CD4-positive, alpha-beta T cell treated with Interferon alpha-2 for 1 hour (primary cell): ENCODE results near the gene GALNT18.

Experiments used
- DNase-seq, 2 donors: peaks; one replicate each; pipeline ENCODE4 v3.0.0-alpha.2; 2020 to 2022

The GALNT18 gene

DNA sequence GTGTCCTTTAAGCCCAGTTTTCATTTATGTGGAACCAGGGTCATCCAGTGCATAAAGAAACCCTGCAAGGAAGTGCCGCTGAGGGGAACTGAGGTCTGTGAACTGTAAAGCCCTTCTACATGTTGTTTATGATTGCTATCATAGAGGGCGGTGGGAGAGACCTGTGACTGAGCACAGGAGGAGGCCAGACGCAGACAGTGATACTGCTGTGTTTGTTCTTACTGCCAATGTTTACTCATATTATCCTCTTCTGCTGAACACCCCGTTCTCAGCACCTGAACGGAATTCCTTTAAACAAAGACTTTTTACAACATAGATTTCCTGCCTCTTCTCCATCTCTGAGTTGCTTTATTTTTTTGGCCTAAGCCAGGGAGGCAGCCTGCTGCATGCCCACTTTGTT lies 967 bp upstream of the GALNT18 start:
- DNase-seq: no peak

DNA sequence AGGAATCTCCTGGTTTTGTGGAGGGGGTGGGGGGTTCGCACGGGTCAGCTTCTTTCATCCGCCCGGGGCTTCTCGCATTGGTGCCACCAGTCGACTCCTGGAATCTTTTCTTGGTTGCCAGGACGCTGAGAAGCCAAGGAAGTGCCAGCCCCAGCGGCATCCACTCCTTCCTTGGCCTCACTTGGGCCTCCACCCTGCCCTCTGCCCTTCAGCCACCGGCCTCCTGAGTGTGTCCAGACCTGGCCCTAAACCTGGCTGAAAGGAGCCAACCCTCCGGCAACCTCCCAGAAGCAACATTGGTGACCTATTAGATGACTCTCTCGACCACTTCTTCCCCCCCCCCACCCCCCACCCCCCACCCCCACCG lies 518 bp upstream of the GALNT18 start:
- no peak for DNase-seq

DNA sequence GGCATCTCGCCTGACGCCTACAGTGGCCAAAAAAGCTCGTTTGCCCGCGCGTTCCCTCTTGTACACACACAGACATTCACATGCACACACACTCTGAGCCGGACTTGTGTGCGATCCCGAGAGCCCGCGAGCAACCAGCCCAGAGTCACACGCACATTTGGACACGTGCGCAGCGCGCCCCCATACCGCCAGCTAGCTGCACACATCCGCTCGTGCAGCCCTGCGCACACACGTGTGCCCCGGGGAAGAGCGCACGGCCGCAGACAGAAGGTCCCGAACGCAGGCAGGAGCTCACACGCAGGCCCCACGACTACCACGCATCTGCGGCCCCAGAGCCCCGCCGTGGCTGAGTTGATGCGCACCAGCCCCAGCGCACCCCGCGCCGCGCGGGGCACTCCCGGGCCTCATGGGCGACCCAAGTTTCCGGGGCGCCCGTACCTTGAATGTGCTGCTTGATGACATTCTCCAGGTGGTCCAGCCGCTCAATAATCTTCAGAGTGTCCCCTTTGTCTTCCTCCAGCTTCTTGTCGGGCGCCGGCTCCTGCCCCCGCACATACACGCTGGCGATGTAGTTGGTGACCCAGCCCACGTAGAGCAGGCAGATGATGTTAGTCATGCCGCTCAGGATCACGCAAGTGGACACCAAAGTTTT lies 758 bp downstream of the GALNT18 start:
- DNase-seq: no peak

DNA sequence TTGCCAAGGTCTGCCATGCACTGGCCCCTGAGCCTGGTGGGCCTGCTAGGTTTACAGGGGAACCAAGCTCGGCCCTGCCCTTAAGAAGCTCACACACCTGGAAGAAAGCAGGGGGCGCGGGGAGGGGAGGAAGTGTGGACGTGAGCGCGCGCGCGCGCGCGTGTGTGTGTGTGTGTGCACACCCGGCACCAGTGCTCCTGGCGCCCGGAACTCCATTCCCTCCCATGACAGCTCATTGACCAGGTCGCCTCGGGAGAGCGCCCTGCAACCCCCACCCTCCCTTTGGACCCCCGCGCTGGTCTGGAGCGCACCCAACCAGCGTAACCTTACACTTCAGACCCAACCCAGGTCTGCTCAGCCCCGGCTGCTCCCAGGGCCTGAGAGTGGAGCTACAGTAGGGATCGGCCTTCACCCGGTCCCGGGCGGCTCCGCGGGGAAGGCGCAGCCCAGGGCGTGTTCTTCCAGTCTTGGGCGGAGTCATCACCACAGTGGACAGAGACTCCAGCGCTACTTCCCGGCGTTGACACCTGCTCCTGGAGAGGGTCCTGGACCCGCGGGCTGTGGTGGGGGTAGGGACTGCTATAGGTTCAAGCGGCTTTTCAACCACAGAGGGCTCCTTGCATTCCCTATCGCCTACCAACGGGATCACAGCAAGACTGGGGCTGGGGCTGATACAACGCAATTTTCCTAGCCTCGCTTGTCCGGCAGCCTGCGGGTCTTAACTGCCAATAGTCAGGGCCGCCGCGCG lies 1.5 kb downstream of the GALNT18 start:
- DNase-seq: no peak

DNA sequence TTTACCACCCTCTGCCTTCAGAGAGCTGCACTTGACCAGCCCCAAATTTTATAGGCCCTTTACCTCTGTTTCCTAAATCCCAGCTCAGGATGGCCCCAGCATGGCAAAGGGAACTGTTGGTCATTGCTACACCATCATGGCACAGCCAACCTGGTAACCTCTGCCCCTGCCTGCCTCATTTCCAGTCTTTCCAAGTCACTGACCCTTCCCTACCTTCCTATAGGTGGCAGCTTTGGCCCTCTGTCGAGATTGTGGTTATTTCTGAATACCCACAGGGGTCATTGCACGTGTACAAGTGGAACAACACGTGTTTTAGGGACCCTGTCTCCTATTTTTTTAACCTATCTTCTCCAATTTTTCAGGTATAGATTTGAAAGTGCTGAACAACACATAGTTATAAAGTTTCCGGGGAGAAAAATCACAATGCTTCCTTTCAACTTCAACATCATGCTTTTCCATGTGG lies 2.8 kb downstream of the GALNT18 start:
- DNase-seq: no peak

DNA sequence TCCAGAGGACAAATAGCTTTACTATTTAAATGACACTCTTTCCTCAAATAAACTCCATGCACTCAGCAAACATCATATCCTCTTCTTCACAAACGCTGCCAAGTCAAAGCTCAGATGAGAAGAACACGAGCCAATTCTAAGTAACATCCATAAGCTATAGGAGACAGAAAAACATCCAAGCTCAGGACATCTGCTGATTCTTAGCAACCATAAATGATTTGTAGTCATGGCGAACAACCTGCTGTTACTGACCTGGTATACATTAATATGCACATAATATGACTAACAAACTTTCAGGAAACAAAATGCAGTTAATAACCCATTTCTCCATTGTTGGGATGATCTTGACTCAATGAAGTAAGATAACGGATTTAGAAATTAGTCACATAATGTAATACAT lies 6.7 kb downstream of the GALNT18 start:
- DNase-seq: no peak

DNA sequence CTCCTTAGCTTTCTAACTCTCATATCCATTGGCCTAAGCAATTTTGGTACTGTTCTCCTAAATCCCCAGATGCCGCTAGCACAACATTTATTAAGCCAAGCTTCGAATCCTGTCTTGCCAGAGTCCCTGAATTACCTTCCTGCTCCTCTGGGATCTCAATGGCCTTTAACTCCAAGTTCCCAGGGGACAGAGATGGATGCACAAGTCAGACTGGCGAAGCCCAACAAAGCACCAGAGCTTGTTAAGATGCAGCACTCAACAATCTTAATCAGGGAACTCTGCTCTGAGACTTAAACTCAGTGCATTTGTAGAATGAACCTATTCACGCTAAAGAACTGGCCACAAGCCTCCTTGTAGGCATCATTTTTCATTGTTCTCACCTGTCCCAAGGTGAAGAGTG lies 9.4 kb downstream of the GALNT18 start:
- DNase-seq: no peak

DNA sequence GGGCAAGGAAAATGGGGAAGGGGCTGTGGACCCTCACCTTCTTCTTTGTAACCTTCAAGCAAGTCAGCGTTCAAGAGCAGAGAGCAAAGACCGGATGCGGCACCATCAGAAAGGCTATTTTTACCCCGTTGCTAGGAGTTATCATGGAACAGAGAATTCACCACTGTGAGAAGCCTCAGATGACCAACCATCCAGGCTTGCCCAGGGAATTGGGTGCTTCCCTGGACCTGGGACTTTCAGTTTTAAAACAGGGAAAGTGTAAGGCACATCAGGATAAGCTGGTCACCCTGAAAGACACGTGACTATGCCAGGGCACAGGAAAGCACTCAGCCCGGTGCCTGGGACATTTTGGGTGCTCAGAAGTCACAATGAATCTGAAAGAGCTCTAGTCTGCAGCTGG lies 10.4 kb downstream of the GALNT18 start:
- no peak for DNase-seq

DNA sequence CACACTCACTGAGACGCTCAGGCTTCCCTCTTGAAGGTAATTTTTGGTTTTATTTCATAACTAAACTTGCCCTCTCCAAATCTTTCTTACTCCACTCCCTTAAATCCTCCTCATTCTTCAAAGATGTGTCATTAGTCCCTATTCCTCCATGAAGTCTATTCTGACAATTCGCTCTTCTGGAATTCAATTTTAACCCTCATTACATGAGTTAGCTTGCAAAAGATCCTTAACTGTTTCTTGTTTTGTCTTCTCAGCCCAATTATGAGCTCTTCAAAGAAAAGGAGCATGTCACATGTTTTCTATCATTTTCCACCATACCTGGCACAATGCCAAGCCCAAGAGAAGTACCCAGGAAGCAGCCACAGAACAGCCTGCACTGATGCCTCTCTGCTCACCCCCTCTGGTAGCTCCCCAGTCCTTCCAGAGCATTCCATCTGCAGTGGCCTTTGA lies 13.0 kb downstream of the GALNT18 start:
- DNase-seq: no peak

DNA sequence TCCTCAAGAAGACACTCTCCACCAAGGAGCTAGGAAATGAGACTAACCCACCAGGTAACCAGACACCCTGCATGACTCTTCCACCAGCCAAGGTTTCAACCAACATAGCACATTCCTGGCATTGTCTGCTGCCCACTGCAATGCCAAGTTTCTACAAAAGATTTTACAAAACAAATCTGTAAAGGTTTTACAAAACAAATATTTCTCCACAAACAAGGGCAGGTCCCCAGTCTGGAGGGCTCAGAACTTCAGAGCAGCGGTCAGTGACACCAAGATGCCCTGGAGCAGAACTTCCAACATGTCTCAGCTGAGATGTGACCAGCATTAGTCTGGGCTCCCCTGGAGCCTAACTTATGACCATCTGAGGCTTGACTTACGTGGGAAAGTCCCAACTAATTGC lies 14.0 kb downstream of the GALNT18 start:
- no peak for DNase-seq

DNA sequence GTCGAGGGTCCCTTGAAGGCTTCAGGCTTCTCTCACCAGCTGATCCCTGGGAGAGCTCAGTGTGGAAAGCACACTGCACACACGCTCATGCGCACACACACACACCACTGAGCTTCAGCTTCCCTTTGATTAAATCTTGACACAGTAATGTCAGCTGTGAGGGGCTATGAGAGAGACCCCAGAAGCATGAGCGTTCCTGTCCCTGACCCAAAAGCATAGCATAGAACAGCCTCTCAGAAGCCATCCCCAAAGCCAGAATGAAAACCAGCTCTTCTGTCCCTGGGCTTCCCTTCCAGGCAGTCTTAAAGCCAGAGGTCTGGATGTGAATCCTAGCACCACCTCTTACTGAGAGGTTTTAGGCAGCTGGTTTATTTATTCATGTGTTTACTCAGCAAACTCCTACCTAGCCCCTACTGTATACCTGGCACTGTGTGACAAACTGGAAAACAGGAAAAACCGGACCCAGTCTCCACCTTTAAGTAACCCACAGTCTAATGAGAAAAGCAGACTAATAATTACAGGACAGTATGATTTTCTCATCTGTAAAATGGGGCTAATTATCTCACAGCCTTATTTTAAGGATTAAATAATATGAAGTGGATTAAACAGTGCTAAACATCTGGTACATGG lies 15.9 kb downstream of the GALNT18 start:
- no peak for DNase-seq

DNA sequence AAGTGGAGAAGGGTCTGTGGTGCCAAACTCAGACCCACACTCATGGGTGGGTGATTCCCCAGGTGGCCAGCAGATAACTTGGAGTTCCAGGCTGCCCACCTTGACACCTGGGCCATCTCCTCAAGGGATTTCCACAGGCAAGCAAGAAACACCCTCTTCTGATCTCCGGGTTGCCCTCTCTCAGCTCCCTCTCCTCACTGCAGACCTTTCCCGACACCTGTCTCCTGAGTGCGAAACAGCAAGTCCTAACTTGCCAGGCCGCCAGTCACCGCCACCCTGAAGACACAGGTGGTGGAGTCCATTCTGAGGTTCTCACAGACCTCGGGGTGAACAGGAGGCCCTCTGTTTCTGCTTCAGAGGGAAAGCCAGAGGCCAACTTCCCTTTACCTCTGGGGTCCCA lies 16.6 kb downstream of the GALNT18 start:
- no peak for DNase-seq

DNA sequence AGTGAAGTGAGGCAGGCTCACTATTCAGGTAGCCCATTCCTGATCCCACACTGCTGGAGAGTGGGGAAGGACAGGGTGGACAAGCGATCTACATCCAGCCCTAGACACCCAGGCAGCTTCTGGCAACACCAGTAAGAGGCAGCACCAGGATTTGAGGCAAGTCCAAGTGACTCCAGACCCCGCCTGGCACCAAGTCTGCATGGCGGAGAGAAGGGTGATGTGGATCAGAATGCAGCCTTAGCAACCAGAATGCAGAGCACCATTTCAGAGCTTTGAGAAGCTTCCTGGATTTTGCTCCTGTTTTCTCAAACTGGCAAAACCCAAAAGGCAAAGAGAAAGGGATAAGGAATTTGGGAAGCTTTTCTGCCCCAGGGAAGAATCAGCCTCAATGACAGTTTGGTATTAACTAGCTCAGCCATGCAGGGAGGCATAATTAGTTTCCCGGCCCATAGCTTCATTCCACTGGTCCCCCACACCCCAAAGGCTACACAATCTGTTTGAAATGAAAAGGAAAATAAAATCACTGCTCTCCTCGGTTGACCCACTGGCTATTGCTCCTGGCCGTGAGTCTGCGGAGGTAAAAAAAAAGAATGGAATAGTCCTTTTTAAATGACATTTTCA lies 17.3 kb downstream of the GALNT18 start:
- no peak for DNase-seq

DNA sequence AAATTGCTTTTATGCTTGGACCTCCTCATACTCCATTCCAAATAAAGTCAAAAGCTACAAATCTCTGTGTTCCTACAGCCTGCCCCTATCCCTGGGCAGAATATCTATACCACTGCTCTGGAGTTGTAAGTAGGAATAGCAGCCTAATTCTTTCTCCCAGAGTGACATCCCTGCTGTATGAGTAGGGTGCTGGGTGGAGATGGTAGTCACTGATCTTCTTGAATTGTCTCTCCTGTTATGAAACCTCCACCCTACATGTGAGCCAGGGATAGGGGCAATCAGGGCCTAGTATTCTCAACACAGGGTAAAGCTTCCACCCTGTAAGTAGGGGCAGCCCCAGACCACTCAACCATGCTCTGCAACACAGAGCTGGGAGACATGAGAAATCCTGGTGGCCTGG lies 19.8 kb downstream of the GALNT18 start:
- DNase-seq: no peak

DNA sequence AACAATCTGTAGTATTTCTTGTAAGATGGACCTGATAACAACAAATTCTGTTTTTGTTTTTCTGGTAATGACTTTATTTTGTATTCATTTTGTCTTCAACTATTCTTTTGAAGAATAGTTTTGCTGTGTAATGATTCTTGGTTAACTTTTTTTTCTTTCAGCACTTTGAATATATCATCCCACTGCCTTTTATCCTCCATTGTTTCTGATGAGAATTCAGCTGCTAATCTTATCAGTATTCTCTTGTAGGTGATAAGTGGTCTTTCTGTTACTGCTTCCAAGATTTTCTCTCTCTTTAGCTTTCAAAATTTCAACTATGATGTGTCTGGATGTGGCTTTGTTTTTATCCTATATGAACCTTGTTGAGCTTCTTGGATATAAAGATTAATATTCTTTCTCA lies 21.5 kb downstream of the GALNT18 start:
- DNase-seq: no peak

DNA sequence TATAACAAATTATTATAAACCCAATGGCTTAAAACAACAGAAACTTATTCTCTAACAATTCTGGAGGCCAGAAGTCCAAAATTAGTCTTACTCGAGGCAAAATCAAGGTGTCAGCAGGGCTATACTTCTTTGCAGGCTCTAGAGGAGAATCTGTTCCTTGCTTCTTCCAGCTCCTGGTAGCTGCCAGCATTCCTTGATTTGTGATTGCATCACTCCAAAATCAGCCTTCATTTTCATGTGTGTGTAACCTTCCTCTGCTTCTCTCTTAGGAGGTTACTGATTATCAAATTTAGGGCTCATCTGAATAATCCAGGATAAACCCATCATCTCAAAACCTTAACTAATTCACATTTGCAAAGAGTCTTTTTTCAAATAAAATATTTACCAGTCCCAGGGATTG lies 23.6 kb downstream of the GALNT18 start:
- no peak for DNase-seq

DNA sequence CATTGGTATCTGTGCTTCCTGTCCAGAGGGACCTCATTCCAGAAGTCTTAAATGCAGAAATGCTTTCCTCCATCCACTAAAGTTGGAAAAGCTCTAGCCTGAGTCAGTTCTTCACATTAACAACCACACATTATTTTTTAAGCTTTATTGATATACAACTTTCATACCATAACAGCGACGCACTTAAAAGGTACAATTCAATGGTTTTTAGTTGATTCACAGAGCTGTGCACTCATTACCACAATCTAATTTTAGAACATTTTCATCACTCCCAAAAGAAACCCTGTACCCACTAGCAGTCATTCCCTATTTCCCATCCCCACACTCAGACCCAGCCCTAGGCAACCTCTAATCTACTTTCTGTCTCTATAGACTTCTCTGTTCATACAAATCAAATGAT lies 27.6 kb downstream of the GALNT18 start:
- DNase-seq: no peak

DNA sequence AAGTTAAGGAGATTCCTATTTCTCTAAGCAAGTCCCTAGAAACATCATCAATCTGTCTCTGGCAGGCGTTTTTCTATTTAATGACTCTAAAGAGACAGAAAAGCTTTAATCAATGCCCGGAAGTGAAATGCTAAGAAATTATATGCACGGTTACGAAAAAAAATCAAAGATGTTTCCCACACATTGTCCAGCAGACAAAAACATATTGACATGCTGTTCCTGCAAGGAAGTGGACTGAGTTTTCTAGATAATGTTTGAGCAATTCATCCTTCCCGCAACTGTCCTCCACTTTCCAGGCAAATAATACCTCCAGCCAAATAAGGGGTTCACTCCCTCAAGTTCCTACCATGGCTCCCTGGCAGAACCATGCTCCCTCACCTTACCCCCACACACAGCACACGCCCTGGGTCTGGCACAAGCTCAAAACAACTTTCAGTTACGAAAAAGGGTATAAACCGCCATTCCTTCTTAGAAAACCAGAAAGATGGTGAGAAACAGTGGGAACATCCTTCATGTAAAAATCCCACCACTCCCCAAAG lies 29.6 kb downstream of the GALNT18 start:
- no peak for DNase-seq

DNA sequence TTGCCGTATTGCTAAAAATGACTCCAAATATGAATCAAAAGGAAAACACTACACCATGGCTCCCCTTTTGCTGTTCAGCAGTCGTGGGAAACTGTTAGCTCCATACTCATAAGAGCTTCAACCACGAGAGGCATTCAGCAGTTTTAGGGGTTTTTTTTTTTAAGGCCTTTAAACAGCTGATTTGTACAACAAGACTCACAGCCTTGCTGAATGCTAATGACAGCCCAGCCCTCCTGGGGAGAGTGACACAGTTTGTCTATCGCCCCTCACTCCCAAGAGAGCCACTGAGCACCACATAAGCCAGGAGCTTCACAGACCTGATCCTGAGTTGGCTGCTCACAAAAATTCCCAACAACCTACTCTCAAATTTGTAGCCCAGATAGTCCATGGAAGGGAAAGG lies 32.4 kb downstream of the GALNT18 start:
- DNase-seq: no peak

DNA sequence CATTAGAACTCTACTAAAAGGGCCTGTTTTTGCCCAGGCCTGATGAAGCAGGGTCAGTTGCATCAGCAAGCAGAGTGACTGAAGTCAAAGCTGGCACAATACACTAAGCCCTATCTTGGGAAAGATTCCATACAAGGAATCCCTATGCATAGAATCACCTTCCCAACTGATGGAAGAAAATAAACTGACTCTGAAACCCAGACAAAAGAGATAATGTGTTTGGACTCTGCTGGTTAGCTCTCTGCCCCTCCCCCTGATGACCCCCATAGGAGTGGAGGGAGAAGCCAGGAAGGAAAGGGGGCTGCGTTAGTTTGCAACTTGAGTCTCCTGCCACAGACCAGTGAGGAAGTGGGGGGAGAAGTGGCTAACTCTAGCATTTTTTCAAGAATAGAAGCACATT lies 32.9 kb downstream of the GALNT18 start:
- DNase-seq: no peak

DNA sequence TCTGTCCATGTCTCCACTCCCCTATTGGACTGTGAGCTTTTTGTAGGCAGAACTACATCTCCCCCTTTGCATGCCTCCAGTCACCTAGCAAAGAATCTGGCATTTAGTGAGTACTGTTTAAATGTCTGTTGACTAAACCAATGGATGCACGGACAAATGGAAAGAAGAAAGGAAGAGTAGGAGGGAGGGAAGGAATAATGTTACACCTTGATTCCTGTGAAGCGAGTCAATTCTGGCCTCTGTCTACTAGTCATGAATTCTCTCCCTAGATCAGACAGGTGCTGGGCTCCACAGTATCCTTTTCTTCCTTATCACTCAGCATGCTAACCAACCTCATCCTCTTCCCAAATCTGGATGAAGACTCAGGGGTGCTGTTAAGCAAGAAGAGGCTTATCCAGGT lies 33.6 kb downstream of the GALNT18 start:
- no peak for DNase-seq

DNA sequence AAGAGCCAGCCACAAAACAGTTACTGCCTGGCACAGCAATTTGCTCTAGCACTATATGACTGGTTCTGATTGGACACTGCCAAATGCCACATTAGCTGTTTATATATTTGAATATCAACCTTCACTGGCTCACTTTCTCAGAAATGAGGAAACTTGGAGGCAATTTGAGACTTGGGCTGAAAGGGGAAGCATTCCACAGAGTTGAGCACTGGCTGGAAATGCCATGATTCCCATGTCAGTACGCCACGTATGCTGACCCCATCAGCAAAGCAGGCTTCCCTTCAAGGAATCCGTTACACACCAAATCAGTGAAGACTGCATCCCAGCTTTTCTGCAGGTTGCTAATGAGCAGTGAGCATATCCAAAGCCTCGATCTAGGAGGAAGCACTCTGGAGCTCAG lies 34.7 kb downstream of the GALNT18 start:
- DNase-seq: no peak

DNA sequence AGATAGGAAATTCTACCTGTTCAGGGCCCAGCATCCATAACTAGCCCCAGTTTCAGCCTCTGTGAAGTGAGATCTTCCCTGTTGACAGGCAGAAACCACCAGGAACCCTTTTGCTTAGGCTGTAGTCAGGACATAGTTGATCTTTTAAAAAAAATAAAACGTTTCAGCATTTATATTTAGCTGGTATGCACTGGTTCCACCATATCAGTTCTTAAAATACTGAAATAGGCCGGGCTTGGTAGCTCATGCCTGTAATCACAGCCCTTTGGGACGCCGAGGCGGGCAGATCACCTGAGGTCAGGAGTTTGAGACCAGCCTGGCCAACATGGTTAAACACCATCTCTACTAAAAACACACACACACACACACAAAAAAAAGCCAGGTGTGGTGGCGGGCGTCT lies 35.3 kb downstream of the GALNT18 start:
- no peak for DNase-seq

DNA sequence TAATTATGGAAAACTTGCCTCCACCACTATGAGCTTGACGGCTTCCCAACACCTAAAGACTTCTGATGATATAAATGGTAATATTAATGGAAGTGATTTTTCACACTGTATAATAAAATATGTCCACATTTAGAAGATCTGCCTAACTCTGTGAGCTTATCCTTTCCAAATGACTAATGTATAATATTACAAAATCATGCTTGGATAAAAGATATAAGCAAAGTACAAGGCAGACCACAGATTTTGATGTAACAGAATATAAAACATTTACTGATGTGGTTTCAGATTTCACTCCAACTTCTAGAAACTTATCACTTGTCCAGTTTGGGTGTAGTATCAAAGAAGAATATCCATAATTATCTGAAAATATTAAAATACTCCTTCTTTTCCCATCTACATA lies 36.9 kb downstream of the GALNT18 start:
- DNase-seq: no peak
